Body of pancreas (tissue), 4 donors: ENCODE results near the gene CFAP69.

Experiments used
- CTCF ChIP-seq, 7 experiments: fragments of 450-650 bp in 4 of 7; fragments of 200-600 bp in 3 of 7; sonication (generic) in 3 of 7; IDR thresholded peaks; one replicate each; pipeline ENCODE4 v1.5.1; 2016 to 2019; ENCODE audit warnings: antibody characterized with exemption in 7 of 7
- POLR2A ChIP-seq, 3 donors: fragments of 450-650 bp; IDR thresholded peaks; one replicate each; pipeline ENCODE4 v1.6.1; 2016; ENCODE audit warnings: antibody characterized with exemption in 3 of 3, mild to moderate bottlenecking in 2 of 3

DNA sequence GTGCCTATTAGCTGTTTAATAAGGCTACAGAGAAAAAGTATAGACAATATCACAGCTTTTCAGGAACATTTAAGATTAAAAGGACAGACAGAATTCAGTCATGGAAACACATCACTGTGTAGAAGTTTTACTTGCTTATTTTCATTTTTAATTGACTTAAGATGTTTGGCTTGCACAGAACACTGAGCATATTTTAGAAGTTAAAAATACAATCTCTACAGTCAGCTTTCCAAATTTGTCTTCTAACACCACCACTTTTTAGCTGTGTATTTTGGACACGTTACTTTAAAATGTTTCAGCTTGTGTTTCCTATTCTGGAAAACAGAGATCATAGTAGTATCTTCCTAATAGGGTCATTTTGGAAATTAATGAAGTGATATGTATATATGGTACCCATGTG is 11.8 kb downstream of the CFAP69 start:
- no peak for TF ChIP-seq CTCF (IDR thresholded peaks at IDR 0.05)
- no peak for TF ChIP-seq POLR2A (IDR thresholded peaks at IDR 0.05)
